NOMO-1 (cell line): ENCODE data around the gene GYS2.

Source experiments
- DNase-seq, 2 experiments: peaks; one replicate each; lab custom pipeline; 2025; ENCODE audit not compliant: unreplicated experiment in 2 of 2; lab: John Stamatoyannopoulos, UW

The GYS2 gene

GRCh38 chr12:21509768-21510167 is 94.9 kb downstream of the GYS2 start:
- DNase-seq: no peak

DNA sequence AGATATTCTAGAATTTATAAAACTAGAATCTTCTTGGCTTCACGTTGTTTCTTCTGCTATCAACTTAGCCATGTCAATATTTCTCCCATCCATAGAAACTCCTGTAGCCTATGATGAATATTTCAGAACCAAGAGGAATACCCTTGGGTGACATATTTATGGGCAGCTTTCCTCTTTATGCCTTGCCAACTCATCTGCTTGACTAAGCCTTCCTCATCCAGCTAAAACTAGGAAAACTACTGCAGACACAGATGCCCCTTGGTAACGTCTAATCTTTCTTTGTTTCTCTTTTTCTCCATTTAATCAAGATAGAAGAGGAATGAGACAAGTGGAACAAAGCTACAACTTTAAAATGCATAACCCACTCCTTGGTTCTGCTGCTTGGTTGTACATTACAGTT is 96.8 kb downstream of the GYS2 start:
- DNase-seq: no peak

DNA sequence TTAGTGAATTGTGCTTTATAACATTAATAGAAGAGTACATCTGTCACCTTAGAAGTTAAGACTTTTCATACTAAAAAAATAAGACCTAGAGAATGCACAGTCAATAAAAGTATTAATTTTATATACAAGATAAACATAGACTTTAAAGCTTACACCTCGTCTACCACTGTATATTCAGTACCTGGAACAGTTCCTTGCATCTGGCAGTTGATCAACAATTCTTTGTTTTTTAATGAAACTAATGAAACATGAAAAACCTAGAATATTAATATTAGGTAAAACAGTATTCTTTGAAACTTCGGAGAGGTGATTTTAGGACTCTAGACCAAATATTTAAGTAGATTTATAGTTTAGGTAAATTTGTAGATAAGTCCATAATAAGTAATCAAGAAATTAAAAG is 98.8 kb downstream of the GYS2 start:
- no peak for DNase-seq

DNA sequence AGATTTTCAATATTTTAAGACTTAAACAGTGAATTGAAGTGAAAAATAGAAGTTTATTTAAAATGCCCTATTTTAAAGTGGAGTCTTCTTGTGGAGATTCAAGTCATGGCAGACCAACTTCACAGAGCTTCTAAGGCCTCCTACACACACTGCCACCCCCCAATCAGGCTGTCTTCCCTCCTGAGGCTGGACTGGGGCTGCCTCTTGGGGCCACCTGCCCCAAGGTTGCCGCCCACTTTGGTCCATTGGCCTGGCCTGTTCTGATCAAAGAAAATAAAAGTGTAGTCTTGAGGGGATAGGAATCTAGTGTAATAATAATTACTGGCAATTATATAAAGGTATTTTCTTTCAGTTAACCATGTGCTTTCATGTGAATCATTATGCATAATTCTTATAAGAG is 101.8 kb downstream of the GYS2 start:
- no peak for DNase-seq

- DNase-seq: peak in 1 of 2 experiments; percentile 7
Measured at GRCh38 chr12:21502164-21502496, 102.5 kb downstream of the GYS2 start.

DNA sequence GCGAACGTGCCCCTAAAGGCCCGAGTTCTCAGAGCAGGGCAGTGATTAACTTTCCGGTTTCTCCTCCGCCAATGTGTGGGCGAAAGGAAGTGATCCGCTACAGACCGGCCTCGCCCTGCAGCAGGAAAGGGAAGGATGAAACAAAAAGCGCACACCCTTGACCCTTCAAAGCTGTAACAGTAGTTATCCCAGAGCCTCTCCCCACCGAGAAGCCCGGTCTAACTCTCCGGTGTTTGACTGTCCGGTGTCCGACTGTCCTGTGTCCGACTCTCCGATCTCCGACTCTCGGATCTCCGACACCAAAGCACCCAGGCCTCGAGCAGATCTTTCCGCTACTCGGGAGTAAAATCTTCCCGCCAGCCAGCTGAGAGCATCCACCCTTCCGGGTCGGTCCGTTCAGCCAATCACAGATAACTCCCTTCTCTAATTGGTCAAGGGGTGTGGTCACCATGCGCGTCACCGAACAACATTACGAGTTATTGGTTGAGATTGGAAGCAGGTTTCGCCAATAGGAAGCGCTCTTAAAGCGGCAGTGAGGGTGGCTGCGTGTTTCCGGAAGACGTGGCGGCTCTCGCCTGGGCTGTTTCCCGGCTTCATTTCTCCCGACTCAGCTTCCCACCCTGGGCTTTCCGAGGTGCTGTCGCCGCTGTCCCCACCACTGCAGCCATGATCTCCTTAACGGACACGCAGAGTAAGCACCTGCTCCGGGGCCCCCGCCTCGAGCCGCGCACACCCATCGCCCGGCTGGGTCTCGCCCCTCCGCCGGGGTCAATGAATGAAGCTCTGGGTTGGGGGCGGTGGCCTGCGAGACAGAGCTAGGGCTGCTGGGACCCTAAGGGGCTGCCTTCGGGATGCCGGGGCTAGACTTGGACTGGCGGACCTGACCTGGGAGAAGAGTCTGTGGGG is 103.1 kb downstream of the GYS2 start, which contains the start of the genes GOLT1B and RECQL:
TSS of gene GOLT1B (plus strand) at position 532 of the 906 bp plus-strand sequence. CDS start at position 667, 135 bp downstream.
TSS of gene RECQL (minus strand) at position 378 of the 906 bp plus-strand sequence. CDS start 2,065 bp downstream, outside the sequence.
- DNase-seq: peak; percentile 92 to 96

DNA sequence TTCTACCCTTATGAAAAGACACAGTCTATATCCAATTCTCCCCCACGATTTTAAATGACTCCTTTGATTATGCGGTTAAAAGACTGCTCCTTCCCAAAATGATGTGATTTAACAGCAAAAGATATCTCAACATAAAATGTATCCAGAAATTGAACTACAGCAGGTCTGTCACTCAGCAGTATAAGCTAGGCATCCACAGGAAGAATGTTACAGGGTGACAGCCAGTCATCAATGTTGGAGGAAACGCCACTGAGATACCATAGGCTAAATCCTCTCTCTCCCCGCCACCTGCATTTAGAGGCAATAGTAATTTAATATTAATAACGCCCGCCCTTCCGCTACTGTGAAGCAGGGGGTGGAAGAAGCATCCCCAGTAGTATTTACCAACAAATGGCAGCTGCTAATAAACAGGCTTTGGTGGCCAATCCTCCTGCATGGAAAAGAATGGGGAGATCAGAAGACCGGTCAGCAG is 103.8 kb downstream of the GYS2 start:
- DNase-seq: no peak

GRCh38 chr12:21499765-21500164 is 104.9 kb downstream of the GYS2 start:
- DNase-seq: no peak
